ENCODE measurements around the gene PPT2.

The PPT2 gene

DNA sequence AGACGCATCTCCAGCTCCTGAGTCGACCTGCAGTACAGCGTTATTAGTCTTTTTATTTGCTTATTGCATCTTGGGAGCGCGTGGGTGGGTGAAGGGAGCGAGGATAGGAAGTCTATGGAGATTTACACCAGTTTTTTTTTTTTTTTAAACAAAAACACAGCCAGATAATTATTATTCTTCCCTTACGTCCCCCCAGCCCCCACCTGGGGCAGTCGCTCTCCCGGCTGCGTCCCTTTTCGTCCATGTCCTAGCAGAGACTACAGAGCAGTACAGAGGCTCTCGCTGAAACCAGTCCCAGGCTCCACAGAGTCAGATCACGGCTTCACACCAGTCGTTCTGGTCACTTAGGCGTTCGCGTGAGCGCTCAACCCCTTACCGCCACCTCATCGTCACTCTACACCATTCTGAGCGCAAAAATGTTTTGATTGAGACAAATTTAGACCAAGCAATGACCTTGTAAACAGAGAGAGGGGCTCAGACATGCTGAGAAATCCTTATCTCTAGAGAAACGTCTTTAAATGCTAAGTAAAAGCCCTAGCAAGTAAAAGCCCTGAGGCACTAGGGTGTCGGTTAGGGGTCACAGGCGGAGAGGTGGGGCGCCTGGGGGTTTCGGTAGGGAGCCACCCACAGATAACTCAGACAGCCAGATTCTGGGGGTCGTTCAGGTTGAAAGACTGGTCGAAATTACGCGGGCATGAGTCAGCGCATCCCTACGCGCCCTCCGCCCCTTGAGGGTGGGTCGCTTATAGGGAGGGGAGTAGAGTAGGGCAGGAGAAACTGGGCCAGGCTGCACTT is 975 bp upstream of the PPT2 start:
- no peak for DNase-seq

DNA sequence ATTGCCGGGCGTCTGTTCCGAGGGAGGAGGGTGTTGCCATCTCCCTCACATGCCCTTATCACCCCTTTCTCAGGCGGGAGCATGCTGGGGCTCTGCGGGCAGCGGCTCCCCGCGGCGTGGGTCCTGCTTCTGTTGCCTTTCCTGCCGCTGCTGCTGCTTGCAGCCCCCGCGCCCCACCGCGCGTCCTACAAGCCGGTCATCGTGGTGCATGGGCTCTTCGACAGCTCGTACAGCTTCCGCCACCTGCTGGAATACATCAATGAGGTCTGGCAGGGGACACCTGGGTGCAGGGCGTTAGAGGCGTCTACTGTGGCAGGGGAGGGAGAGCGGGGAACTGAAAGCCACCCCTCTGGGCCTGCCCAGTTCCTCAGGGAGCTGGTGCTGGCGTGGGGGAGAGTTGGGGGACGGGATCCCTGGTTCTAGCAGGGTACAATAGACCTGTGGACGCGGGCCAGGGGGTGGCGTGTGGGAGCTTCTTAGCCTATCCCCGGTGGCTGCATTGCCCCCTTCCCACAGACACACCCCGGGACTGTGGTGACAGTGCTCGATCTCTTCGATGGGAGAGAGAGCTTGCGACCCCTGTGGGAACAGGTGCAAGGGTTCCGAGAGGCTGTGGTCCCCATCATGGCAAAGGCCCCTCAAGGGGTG is 697 bp downstream of the PPT2 start:
- peak; percentile 70 for DNase-seq

DNA sequence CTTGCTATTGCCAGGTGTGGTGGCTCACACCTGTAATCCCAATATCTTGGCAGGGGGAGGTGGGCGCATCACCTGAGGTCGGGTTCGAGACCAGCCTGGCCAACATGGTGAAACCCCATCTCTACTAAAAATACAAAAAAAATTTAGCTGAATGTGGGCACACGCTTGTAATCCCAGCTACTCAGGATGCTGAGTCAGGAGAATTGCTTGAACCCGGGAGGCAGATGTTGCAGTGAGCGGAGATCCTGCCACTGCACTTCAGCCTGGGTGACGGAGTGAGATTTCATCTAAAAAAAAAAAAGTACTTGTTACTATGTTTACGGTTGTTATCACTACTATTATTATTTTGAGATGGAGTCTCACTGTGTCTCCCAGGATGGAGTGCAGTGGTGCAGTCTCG is 3.0 kb downstream of the PPT2 start:
- DNase-seq = no peak

DNA sequence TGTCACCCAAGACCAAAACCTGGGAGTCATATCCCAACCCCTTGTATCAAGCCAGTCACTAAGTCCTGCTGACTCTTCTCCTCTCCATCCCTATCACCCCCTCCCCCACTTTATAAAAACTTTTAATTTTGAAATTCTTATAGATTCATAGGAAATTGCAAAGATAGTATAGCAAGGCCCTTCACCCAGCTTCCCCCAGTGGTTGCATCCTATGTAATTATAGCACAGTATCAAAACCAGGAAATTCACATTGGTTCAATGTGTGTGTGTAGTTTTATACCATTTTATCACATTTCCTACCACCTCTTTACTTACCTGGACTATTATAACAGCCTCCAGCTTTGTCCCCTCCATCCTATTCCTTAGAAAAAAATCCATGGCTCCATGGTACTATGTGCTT is 4.1 kb downstream of the PPT2 start:
- no peak for DNase-seq

DNA sequence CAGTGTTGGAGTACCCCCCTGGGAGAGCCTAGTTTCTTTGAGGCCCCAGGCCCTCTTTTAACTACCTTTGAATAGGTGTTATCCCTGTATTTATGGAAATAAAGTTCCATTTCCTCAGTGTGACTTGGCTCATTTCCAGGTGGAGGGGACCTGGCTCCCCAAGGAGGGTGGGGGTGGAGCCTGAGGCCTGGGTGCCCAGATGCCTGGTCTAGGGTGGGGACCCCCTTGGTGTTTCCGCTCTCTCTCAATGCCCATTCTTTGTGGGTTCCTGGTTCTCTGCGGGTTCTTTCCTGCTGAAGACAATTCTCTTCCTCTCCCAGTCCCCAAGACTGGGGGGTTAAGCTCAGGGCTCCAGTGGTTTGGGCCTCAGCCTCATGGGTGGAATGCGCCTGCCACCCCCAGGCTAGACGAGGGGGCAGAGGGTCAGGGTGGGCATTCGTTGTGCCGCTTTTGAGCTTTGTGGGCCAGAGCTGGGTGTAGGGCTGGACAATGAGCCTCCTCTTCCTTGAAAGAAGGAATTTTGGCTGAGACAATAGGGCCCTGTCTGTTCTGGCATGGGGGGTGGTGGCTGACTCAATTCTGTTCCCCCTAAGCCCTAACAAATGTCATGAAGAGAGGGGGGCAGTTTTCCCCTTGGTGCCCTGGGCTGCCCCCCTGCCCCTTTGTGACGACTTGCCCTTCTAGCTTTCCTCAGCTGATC is 9.8 kb downstream of the PPT2 start:
- DNase-seq = no peak

DNA sequence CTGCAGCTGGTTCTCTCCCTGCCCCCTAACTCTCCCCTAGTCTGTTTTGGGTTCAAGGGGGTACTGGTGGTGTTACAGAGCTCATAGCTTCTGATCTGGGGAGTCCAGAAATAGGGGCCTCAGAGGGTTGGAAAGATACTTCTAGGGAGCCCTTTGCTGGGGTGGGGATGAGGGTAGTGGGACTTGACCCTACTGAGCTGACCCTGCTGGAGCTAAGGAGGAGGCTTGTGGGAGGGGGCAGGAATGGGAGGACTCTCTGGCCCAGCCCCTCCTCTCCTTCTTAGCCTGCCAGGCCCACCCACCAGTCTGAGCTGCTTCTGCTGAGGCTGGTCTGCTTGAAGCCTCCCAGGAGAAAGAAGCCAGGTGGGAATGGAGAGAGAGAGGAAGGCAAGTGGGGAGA is 10.4 kb downstream of the PPT2 start, which contains the start of gene EGFL8:
Gene EGFL8 (plus strand): TSS at position 301 of the 400 bp plus-strand sequence. CDS start 1,571 bp downstream, outside the sequence.
- DNase-seq = no peak

DNA sequence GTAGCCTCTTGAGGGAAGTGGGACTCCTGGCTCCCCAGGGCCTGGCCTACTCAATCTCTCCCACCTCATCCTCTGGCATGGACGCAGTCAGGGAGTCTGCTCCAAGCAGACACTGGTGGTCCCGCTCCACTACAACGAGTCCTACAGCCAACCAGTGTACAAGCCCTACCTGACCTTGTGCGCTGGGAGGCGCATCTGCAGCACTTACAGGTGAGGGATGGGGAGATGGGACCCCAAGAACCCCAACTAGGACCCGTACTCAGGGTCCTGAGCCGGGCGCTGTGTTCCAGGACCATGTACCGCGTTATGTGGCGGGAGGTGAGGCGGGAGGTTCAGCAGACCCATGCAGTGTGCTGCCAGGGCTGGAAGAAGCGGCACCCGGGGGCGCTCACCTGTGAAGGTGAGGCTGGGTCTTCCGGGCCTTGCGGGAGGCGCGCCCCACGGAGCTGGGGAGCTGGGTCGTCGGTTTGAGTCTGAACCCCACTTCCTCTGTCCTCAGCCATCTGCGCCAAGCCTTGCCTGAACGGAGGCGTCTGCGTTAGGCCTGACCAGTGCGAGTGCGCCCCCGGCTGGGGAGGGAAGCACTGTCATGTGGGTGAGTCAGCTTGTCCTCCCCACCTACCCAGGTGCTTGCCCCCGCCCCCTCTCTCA is 12.6 kb downstream of the PPT2 start:
- DNase-seq = no peak

DNA sequence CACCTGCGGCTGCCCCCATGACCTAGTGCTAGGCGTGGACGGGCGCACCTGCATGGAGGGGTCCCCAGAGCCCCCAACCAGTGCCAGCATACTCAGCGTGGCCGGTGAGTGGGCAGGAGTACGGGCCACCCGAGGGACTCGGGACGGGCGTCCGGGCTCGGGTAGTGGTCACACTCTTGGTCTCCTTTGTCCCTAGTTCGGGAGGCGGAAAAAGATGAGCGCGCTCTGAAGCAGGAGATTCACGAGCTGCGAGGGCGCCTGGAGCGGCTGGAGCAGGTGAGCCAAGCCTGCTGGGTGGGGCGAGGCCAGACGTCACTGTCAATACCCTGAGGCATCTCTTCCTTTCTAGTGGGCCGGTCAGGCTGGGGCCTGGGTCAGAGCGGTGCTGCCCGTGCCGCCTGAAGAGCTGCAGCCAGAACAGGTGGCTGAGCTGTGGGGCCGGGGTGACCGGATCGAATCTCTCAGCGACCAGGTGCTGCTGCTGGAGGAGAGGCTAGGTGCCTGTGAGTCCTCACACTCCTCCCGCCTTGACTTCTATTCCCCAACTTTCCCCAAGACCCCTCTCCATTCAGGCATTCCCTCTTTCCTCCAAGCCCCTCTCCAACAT is 13.3 kb downstream of the PPT2 start:
- DNase-seq = no peak

DNA sequence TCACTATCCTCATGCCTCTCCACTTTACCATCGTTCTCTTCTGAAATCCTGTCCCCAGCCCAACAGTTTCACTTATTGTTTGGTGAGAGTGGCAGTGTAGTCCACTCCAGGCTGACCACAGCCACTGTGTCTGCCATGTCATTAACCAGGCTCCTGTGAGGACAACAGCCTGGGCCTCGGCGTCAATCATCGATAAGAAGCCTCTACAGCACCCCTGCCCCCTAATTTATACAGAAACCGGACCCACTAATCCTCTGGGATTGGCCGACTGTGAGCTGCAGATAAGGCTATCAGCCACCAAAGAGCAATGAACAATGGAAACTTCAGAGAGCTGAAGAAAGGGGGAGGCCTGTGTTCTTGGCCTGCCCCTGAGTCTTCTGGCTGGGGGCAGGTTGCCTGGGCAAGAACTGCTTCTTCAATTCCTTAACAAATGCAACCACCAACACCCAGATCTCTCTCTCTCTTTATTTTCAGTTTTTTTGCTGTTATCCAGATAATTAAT is 13.9 kb downstream of the PPT2 start:
- DNase-seq = no peak

DNA sequence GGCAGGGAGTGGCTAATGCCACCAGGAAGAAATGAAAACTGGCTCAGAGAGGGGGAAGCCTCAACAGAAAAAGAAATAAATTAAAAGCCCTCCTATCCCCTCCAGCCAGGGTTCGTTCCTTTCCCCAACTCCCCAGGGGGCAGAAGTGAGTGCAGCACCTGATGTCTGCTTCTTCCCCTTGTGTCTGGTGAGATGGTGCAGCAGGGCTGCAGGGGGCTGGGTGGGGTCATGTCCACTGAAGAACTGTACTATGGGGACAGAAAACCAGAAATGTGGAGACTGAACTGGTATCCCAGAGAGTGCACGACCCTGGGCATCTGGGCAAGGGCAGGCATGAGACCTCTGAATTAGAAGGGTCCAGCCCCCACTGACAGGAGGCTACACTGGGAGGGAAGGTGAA is 14.4 kb downstream of the PPT2 start:
- no peak for DNase-seq

DNA sequence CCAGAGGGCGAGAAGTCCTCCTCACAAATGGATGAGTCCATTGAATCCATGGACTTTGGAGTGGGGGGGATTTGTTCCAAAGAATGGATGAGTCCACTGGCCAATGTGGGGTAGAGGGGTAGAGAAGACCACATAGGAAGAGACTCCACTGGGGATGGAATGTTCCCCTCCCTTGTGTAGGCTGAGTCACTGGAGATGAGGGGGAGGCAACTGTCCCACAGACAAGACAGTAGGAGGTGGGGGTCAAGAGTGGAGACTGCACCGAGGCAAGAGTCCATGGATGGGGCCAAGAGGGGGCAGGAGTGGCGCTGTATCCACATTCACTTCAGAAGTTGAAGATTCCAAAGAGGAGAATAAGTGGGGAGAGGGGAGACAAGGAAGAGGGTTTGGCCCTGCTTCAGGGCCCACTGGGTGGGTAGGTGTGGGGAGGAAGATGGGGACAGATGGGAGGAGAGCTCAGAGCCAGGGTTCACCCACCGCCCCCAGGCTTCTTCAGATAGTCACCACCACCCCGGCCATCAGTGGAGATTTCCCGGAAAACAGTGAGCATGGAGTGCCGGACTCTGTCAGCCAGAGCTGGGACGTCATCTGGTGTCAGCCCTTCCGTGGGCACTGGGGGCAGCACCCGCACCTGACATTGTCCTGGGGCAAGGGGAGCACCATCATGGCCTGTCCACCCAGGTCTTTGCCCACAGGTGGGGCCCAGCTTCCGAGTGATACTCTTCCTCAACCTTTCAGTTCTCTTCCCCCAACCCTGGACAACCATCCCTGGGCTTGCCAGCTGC is 15.1 kb downstream of the PPT2 start:
- DNase-seq = no peak

DNA sequence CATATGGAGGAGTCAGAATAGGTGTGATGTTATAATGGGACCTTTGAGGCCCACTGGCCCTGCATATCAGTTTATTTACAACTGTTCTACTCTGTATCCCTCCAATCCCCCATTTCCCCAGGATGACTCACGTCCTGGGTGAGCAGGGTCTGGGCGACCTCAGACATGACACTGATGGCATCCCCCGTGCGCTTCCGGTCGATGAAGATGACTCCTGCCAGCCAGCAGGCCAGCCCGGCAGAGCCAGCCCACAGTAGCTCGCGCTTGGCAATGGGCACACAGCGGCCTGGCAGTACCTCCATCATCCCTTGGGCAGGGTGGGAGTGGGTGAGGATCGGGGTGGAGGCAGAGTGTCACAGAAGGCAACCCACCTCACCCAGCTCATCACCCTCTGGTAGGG is 16.4 kb downstream of the PPT2 start:
- no peak for DNase-seq

DNA sequence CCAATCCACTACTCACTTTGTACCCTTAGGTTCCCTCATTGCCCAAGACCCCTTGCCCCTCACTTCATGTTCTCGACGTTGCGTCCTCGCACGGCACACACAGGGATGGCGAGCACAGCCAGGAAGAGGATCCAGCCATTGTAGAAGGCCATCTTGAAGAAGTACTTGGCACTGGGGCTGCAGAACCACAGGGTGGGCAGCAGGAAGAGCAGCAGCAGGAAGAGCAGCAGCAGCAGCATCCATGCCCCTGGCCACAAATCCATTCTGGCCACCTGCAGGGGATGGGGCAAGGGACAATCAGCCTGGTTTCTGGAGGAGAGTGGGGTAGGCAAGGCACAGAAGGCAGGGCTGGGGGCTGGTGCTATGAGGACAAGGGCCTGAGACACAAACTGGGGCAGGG is 17.3 kb downstream of the PPT2 start:
- no peak for DNase-seq

DNA sequence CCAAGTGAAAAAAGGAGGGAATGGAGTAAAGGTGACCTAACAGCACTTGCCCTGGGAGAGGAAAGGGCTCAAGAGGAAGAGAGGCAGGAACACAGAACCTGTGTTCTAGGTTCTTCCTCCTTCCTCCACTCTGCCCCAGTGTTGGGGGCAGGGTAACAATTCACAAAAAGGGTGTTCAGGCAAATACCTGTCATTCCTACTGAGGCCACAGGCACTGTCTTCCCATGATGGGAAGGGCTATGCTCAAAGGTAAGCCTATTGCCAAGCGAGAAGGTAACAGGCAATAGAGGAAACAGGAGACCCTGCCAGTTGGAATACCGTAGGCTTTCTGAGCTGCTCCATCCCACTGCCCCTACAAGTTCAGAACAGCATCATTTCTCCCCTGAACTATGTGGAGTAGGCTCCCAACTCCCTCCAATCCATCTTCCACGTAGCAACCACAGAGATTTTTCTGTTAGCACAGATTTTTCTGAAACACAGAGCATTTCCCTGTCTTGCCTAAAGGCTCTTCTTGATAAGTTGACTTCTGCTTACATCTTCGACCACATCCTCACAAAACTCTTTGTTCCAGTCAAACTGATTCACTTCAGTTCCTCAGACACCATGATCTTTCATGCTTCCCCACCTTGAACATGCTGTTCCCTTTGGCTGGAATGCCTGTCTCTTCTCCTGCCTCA is 19.2 kb downstream of the PPT2 start:
- no peak for DNase-seq

DNA sequence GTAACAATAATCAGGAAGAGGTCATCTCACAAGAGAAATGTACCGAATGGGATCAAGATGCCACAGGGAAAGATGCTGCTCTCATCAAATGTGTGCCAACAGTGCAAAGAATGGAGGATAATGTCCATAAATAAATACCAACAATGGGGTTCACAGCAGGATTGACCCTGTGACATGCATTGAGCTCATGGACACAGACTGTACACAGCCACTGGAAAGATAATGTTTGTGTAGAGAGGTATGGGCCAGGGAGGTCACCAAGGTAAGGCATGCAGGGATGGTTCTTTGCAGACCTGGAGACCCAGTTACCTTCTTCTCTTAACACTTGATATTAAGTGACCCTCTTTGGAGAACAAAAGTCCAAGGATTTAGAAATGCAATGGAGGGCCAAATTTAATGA is 20.5 kb downstream of the PPT2 start:
- no peak for DNase-seq

DNA sequence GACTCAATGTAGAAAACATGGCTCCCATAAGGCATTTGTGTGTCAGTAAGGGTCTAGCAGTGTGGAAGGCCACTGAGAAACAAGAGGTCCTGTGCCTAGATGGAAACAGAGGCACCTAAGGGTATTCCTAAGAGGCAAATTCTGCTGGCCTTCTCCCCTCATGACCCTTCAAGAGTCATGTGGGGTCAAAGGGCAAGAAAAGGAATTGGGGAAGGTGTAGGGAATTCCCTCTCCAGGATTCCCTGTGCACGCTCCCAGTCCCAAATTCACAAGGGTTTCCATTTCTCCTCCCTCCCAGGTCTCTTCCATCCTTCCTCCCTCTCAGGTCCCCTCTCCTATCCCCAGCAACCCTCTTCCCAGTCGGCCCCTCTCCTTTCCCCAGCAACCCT is 21.4 kb downstream of the PPT2 start:
- DNase-seq = no peak

DNA sequence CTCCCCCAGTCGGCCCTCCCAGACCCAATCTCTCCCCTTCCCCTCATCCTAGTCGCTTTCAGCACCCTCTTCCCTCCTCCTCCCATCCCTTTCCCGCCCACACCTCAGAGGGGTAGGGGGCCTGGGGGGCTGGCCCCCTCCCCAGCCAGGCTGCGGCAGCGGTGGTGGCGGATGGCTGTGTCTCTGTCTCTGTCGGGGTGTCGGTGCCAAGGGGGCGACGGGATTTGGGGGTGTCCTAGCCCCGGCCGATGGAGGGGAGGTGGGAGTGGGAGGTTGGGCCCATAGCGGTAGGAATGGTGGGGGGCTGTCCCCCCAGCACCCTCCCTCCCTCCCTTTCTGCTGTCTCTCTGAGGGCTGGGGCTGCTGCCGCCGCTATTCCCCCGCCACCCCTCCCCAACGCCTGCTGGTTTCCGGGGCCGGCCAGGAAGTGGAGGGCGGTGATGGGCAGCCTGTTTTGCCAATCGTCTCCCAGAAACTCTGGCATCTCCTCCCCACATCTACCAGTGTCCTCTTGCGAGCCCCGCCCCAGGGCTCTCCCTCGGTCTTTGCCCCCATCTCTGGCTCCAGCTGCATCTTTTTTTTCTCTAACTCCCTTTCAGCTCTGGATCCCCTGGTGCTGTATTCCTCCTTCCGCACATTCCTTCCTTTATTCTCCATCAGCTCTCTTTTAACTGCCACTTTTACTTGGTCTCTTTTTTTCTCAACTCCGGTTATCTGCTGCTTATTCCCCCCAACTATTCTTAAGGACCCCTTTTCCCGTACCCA is 22.0 kb downstream of the PPT2 start, which contains the start of gene AGPAT1:
Gene AGPAT1 (minus strand): TSS at position 374 of the 765 bp plus-strand sequence. CDS start 4,588 bp downstream, outside the sequence.
- peak; percentile 98 for DNase-seq

DNA sequence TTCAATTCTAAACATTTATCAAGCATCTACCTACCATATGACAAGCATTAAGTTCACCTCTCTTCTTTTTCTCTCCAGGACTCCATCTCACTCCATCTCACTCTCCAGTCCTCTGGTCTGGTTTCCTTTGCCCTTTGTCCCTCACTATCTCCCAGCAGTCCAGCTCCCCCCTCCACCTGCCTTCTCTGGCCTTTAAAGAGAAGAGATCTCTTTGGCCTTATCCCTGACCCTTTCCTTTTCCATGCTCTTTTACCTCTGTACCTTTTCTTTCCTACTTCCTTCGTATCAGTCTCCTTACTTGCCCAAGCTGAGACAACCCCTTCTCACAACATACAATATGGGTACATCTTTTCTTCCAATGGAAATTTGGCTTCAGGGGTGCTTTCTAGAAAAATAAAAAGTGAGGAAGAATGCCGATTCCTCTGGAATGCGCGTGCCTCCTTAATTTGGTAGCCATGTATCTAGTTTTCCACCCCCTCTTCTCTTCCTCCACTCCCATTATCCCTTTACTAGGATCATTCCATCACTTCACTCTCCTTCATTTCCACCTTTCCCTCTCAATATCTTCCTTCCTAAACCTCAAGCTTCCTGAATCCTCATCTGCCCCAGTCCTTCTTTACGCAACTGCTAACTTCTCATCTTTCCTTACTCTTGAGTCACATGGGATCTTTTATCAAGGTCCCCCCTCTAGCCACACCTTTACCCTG is 22.7 kb downstream of the PPT2 start:
- no peak for DNase-seq

DNA sequence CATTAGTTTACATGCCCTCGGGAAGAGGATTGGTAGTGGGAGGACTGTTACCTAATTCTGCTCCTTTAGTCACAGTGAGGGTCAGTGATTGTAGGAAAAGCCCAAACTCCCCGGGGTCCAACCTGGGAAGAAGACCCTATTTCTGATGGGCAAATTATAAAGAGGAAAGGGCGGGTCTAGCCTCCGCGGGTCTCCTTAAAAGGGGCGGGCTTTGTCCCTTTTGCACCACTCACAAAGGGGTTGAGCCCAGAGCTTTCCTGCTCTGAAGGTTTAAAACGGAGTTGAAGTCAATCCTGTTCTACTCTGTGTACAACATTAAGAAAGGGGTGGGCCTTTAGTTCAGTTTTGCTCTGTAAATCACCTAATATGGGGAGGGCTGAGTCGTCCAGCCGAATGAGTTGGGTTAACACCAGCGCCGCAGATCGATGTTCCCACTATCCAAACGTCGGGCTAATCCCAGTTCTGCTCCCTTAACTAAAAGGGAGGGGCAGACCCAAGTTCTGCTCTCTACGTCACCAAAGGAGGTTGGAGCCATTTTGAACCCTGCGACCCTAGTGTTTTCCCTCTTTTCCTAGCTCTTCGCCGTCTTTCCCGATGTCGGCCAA is 23.3 kb downstream of the PPT2 start:
- DNase-seq = peak; percentile 53
